GM04504 (cell line): ENCODE measurements around the gene MUC15.

Experiments used
- DNase-seq: peaks from one replicate; pipeline ENCODE4 v3.0.0-alpha.2; 2012; ENCODE audit warnings: low read depth

MUC15 gene

DNA sequence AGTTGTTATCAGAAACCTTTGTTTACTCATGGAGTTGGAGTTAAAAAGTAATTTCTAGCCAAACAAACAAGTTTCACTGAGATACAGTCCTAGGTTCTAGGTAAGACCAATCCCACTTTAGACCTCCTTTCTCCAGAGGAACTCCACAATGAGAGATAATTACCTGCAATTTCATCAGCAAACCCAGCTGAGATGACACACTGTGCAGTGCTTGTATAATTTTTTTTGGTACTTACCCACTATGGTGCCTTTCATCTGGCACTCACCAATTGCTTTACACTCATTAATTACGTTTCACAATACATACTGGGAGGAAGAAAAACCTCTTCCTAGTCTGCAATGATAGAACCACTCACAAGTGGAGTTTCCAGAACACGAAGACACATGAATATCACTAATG, 1.8 kb upstream of the MUC15 start:
- no peak for DNase-seq

- DNase-seq: no peak
Observed at GRCh38 chr11:26572770-26573402, 823 bp upstream of the MUC15 start.

- no peak for DNase-seq
Observed at GRCh38 chr11:26569646-26570045, 2.4 kb downstream of the MUC15 start.

DNA sequence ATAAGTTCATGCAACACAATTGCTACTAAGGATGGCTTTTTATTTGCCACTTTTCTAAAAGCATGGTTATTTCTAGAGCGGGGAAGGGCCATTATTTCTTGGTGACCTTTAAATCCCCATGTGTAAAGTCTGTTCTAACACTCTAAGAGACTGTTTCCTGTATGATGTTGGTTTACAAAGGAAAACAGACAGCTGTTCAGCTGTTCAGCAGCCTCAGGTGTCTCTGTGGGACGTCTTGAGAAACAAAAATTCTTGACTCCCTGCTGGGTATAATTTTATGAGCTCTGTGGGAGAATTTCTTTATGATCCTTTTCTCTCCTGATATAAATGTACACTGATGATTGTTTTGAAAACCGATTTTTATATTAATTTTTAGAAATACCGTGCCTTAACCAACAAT, 13.9 kb downstream of the MUC15 start:
- no peak for DNase-seq

- DNase-seq: no peak
Observed at GRCh38 chr11:26557666-26558065, 14.4 kb downstream of the MUC15 start.

- DNase-seq: no peak
Observed at GRCh38 chr11:26556582-26556981, 15.5 kb downstream of the MUC15 start.

- DNase-seq: no peak
Observed at GRCh38 chr11:26554455-26554854, 17.6 kb downstream of the MUC15 start.

DNA sequence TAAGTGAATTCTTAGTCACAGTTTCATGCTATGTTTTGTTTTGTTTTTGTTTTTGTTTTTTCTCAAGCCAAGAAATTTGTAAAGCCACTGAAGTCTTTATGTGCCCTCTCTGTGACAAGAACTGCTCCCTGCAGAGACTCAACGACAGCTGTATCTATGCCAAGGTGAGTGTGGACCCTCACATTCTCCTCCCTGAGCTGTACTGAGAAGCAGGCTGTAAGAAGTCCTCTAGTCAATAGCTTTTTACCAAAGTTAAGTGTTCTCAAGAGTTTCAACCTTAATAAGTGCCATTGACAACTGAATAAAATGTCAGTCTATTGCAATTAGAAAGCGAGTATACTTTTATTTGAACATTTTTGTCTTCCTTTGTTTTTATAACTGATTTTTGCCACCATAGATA, 18.9 kb downstream of the MUC15 start:
- DNase-seq: no peak

DNA sequence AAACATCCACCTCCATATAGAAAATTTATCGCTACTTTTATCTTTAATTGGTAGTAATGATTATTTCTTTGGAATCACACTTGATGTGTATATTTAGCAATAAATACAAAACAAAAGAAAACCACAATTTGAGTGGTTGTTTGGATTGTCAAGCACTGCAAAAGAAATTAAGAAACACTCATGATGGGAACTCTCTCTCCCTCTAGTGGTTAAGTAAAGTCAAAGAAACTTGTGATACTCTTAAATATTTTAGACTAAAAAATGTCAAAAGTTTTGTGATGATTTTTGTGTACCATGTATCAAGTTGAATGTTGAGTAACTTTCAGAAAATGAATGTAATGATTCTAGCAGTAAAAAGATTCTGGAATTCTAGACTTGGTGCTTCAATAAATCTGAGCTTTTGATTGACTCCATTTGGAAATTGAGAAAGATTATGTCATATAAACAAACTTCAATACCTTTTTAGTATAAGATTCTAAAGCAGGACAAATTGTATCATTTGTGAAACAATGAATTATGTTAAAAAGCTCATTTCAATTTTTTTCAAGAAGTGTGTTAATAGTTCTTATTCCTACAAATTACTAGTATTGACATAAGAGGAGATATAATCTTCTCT, 20.8 kb downstream of the MUC15 start:
- no peak for DNase-seq

DNA sequence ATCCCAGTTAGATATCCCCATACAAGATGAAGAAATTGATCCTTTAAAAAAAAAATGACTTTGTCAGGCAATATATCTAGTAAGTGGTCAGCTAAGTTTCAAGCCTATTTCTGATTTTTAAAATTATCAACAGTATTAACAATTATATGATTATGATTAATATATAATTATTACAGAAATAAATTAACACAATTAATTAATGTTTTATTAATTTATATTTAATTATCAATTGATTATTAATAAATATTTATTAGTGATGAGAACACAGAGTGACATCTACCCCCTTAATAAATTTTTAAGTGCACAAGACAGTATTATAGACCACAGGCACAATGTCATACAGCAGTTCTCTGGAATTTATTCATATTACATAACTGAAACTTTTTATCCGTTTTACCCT, 22.0 kb downstream of the MUC15 start:
- no peak for DNase-seq

DNA sequence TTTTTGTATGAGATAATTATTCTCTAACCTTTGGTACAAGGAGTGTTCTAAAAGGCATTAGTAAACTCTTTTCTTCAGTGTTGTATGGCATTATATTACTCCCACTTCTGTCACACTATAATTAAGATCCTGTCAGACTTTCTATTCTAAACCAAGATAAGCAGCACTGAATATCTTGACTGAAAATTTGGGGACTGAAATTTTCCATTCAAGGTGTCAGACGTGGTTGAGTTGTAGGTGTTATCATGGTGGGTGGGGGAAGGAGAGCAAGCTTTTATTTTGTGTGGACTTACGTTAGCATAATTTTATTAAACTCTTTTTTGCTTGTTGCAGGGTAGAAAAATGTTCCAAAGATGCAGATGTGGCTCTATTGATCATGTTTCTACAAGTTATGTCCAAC, 22.9 kb downstream of the MUC15 start:
- no peak for DNase-seq

DNA sequence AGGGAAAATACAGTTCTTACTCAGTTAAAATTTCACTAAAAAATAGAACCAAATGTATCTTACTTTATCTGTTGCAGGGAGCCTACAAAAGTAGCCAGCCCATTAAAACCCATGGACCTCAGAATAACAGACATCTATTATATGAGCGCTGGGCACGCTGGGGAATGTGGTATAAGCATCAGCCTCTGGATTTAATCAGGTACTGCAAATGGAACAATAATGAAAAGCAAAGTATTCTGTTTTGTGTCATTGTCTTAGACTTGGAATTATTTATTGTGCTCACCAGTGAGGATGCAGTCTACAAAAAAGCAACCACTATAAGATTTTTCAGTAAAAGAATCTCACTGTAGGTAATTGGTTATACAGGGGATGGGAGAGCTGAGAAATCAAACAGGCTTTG, 30.2 kb downstream of the MUC15 start:
- no peak for DNase-seq

- no peak for DNase-seq
Observed at GRCh38 chr11:26539517-26539916, 32.5 kb downstream of the MUC15 start.

DNA sequence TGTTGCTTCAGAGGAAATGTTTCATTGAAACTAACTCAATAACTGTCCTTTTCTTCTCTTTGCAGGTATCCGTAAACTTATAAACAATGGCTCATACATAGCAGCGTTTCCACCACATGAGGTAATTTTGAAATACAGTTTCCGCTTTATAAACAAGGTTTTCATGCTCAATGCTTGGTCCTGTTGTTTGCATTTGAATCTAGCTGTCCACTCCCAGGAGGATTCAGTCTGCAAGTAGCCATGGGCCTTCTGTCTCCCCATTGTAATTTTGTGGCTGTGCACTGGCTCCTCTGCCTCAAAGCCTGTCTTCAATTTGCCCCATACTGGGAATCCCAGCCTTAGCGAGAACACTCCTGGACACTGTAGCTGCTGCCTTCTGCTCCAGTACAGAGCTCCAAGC, 34.7 kb downstream of the MUC15 start:
- no peak for DNase-seq

DNA sequence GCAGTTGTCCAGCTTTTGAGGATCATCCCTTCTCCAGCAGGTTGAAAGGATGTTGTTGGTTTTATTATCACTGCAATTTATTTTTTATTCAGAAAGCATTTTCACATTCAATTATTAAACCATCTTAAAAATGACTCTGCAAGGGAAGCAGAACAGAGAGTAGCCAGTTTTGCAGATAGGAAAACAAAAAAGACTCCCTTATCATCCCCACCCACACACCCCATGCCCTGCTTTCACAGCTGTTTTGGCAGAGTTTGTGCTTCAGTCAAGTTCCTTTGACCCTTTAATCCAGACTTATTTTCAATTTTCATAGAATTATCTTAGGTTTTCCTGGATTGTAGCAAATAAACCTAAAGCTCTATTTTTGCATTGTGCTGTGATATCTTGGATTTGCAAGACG, 44.4 kb downstream of the MUC15 start:
- no peak for DNase-seq

- peak; percentile 0 for DNase-seq
Observed at GRCh38 chr11:26522912-26523610, 49.0 kb downstream of the MUC15 start.

GRCh38 chr11:26519469-26519868, 52.6 kb downstream of the MUC15 start:
- no peak for DNase-seq

DNA sequence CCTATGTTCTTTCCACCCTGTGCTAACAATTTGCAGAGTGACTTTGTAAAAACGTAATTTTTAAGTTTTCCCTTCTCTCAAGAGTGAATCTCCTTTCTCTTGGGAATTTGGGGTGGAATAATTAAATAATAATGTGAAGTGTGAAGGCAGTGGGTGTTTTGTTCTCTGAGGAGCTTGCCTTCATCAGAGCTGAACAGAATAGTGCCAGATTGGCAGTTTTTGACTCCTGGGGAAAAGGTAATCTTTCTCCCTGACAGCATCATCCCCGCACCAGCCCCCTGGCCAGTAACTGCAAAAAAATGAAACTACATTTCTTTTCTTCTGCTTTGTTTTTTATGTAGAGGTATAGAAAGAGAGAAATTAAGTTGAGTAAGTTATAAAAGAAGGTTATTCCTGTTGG, 59.9 kb downstream of the MUC15 start:
- DNase-seq: no peak

- DNase-seq: no peak
Observed at GRCh38 chr11:26510756-26511155, 61.3 kb downstream of the MUC15 start.

- no peak for DNase-seq
Observed at GRCh38 chr11:26510164-26510563, 61.9 kb downstream of the MUC15 start.
